Cerebellar nuclear complex (tissue), 1 donor: Measurements from ENCODE around the gene DUSP18.
"Not testable (repeated sequence)": the region's sequence is repeated elsewhere in the genome, so short reads cannot be mapped to it uniquely, and the experiment has no call there.

Source experiments
- DNase-seq, 2 experiments: peaks; one replicate each; lab custom pipeline; 2025; lab: John Stamatoyannopoulos, UW

The DUSP18 gene

DNA sequence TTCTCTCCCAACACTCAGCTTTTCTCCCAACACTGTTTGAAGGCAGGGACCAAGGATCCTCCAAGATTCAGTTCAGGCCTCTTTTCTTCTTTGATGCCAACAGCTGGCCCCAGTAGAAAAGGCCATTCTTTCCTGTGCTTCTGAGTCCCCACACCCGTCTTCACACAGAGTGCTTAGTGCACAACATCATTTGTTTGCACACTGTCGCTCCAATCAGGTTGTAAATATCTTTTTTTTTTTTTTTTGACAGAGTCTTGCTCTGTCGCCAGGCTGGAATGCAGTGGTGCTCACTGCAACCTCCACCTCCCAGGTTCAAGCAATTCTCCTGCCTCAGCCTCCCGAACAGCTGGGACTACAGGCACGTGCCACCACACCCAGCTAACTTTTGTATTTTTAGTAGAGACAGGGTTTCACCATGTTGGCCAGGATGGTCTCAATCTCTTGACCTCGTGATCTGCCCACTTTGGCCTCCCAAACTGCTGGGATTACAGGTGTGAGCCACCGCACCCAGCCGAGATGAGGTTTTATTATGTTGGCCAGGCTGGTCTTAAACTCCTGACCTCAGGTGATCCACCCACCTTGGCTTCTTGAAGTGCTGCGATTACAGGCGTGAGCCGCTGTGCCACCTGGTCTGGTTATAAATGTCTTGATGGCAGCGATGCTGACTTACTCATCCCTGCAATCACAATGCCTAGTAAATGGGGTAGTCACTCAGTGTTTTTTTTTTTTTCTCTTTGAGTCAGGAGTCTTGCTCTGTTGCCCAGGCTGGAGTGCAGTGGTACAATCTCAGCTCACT lies 12.4 kb upstream of the DUSP18 start:
- not testable (repeated sequence) for DNase-seq

DNA sequence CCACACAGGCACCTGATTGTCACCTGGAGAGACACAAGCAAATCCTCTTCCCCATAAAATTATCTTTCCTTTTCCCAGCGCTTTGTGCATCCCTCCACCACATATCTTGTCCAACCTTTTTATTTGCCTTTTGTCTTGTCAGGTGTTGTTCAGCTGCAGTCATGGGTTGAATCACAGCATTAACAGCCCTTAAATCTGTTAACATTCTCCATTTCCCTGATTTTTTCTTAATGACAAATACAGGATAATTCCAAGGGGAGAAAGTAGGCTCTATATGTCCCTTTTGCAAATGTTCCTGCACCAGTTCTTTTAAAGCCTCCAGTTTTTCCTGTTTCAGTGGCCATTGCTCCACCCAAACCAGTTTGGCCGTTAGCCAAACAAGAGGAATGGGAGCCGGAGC lies 8.9 kb upstream of the DUSP18 start:
- DNase-seq = not testable (repeated sequence)

GRCh38 chr22:30675436-30675835 lies 7.8 kb upstream of the DUSP18 start:
- DNase-seq = no peak

- no peak for DNase-seq
Observed at GRCh38 chr22:30674482-30674881, 6.8 kb upstream of the DUSP18 start.

GRCh38 chr22:30673136-30673535 lies 5.5 kb upstream of the DUSP18 start:
- no peak for DNase-seq

DNA sequence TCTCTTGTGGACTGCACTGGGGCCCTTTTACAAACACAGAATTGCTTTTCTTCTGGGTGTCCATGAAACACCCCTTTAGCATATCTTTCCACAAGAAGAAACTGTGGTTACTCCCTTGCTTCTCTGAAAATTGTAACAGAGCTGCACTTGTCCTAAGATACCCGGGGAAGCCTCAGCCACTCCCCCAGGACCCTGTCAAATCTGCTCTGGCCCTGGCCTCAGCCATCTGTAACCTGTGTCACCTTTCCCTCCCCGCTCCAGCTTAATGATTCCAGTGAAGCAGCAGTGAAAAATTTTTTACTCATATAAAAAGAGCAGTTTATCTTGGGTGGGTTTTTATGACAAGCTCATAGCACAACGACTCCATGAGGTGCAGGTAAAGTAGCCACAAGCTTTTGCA lies 3.4 kb upstream of the DUSP18 start:
- DNase-seq = no peak

DNA sequence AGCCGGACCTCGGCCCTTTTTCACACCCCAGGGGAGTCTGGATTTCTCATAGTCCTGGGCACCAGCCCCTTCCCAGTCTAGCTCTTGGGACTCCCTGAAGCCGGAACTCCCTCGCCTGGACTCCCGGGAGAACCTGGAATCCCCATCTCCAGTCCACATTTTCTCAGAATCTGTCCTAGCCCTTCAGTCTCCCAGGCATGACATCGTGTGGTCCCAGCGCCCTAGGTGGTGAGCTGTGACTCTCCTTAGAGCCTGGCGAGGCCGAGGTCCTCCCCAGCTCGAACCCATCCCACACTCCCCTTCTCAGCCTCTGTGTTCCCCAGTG lies 673 bp upstream of the DUSP18 start:
- no peak for DNase-seq

- no peak for DNase-seq
Observed at GRCh38 chr22:30667107-30667493, 575 bp downstream of the DUSP18 start.

- DNase-seq = no peak
Observed at GRCh38 chr22:30665786-30666185, 1.9 kb downstream of the DUSP18 start.

DNA sequence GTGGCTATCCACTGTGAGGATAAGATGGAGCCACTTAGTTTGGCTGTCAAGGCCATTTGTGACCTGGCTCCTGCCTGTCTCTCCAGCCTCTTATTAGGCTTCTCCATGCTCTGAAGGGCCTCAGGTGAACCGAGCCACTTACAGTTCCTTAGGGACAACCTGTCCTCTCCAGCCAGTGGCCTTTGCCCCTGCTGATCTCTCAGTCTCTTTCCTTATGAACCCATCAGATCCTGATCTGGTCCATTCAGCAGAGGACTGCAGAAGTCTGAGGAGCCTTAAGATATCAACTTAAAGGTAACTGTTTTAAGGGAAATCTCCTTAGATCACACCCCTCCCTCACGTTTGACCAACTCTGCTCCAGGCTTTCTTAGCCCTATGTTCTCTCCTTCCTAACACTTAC lies 2.4 kb downstream of the DUSP18 start:
- DNase-seq = no peak

- DNase-seq = no peak
Observed at GRCh38 chr22:30664798-30665197, 2.9 kb downstream of the DUSP18 start.

GRCh38 chr22:30662040-30662439 lies 5.6 kb downstream of the DUSP18 start:
- no peak for DNase-seq

GRCh38 chr22:30655532-30655931 lies 12.1 kb downstream of the DUSP18 start:
- no peak for DNase-seq

DNA sequence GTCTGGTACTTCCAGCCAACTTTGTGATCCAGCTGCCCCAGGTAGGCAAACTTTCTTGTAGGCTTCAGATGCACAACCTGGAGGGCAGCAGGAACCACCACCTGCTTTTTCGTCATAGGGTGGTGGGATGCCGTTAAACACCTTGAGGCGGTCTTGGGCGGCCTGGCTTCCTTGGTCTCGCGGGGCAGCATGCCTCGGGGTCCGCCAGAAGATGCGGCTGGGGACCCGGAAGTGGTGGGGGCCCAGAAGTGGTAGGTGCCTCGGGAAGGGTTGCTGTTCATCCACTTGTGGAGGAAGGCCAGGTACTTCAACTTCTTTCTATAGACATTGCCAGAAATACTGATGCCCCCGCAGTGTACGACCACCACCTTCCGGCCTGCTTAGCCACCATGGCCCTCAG lies 13.3 kb downstream of the DUSP18 start:
- no peak for DNase-seq

DNA sequence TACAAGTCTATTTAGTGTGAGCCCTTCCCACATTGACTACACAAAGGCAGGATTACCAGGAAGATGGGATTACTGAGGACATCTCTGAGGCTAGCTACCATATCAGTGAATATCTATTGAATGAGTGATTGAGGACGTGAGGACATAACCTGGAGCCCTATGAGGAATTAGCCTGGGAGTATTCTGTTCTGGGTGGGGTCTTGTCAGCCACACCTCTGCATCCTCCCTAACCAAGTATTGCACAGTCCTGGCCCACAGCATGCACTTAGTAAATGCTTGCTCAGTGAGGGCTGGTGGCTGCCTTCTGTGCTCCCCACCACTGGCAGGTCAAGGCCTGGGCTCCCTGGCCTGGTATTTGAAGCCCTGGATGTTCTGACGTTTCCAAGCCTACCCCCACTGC lies 14.8 kb downstream of the DUSP18 start:
- no peak for DNase-seq

DNA sequence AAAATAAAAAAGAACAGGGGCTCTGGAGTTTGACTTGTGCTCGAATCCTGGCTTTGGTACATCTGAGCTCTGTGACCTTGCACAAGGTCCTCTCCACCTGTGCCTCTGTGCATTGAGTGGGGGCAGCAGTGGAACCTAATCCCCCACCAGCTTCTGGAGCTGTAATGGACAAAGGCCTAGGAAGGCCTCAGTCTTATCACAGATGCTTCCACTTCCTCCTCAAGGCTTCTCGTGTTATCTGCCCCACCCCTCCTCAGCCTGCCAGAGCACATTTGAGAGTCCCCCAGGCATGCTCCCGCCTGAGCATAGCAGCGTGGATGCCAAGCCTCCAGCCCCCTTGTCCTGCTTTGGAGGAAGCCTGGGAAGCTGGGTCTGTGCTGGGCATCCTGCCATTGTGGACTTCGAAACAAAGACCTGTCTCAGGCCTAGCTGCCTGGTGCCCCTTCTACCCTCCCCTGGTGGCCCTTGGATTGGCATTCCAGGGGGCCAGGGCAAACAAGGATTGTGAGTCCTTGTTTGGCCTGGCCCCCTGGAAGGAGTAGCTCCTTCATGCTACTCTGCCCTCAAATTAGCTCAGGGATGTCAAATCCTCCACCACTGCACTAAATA lies 17.1 kb downstream of the DUSP18 start:
- no peak for DNase-seq

GRCh38 chr22:30649430-30650007 lies 18.2 kb downstream of the DUSP18 start:
- no peak for DNase-seq

- no peak for DNase-seq
Observed at GRCh38 chr22:30648825-30649224, 18.9 kb downstream of the DUSP18 start.

DNA sequence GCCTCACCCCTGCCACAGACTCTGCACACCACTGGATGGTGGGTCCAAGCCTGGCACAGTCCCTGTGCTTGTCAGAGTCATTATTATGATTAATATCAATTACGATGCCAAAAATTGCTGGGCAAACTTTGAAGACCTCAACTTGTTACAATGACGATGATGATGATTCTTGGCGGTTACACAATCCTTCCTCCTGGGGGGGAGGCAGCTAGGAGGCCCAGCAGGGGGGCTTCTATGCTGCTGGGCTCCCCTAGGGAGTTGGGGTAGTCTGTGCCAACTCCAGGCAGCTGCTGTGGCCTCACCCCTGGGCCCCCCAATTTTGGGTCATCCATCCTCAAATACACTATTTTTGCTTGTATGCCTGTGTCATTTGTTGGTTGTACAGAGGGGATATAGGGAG lies 20.1 kb downstream of the DUSP18 start:
- no peak for DNase-seq

GRCh38 chr22:30646518-30647160 lies 21.0 kb downstream of the DUSP18 start:
- no peak for DNase-seq

- DNase-seq = no peak
Observed at GRCh38 chr22:30643055-30643875, 24.4 kb downstream of the DUSP18 start.

- no peak for DNase-seq
Observed at GRCh38 chr22:30640839-30641430, 26.7 kb downstream of the DUSP18 start.
